A673 (cell line): ENCODE data around the gene TEKT2. TPM values are rescaled to one million over a fixed set of nuclear protein-coding genes. Genes with fewer than 3 reads are reported as not detected.

Experiments
- Bru-seq: library from RNA; stranded (reverse); fragments of 400-500 nt; gene quantifications from one replicate; lab custom pipeline; 2021; lab: Mats Ljungman, UMichigan
- BruChase-seq, 2 experiments: library from RNA; stranded (reverse); fragments of 400-500 nt; gene quantifications; one replicate each; lab custom pipeline; 2021; lab: Mats Ljungman, UMichigan
- BruUV-seq: library from RNA; stranded (reverse); fragments of 400-500 nt; replicated peaks from 2 replicates; lab custom pipeline; 2021; lab: Mats Ljungman, UMichigan
- CTCF ChIA-PET: fragments of 300-600 bp; sonication (Branson Sonifier 250); formaldehyde crosslinking; loops from one replicate; lab custom pipeline; 2022; ENCODE audit warnings: antibody characterized with exemption; lab: Charles Lee
- POLR2A ChIA-PET: fragments of 300-600 bp; sonication (Branson Sonifier 250); formaldehyde crosslinking; loops from one replicate; lab custom pipeline; 2022; ENCODE audit warnings: antibody characterized with exemption; ENCODE audit not compliant: low non-redundant PET; lab: Charles Lee
- DNase-seq: peaks from one replicate; pipeline ENCODE4 v3.0.0-alpha.2; 2015; ENCODE audit warnings: low spot score
- H3K27ac ChIP-seq: fragments of 200-600 bp; sonication (generic); 2 replicates; pipeline ENCODE4 v1.5.1; 2016; ENCODE audit warnings: mixed run types, low read depth, mild to moderate bottlenecking, mixed read lengths, antibody characterized with exemption, low read length; ENCODE audit not compliant: poor library complexity, severe bottlenecking
- H3K27me3 ChIP-seq: fragments of 200-600 bp; sonication (generic); replicated peaks from 2 replicates; pipeline ENCODE4 v1.6.1; 2017; ENCODE audit warnings: mixed run types, low read depth, mild to moderate bottlenecking, mixed read lengths, antibody characterized with exemption, low read length; ENCODE audit not compliant: insufficient read depth, poor library complexity
- H3K36me3 ChIP-seq: fragments of 200-600 bp; sonication (generic); 2 replicates; pipeline ENCODE4 v1.6.1; 2016; ENCODE audit warnings: mixed run types, mild to moderate bottlenecking, mixed read lengths, antibody characterized with exemption, low read length; ENCODE audit not compliant: insufficient read depth, poor library complexity, severe bottlenecking
- H3K4me1 ChIP-seq: fragments of 200-600 bp; sonication (generic); 2 replicates; pipeline ENCODE4 v1.6.1; 2017; ENCODE audit warnings: mixed run types, mild to moderate bottlenecking, mixed read lengths, antibody characterized with exemption, low read length; ENCODE audit not compliant: insufficient read depth, poor library complexity, severe bottlenecking
- H3K4me3 ChIP-seq: fragments of 200-600 bp; sonication (generic); 2 replicates; pipeline ENCODE4 v1.5.1; 2016; ENCODE audit warnings: low read depth, mixed run types, mild to moderate bottlenecking, mixed read lengths, low read length; ENCODE audit not compliant: poor library complexity, severe bottlenecking
- H3K9me3 ChIP-seq: fragments of 200-600 bp; sonication (generic); 2 replicates; pipeline ENCODE4 v1.6.1; 2016; ENCODE audit warnings: mixed run types, low read depth, mild to moderate bottlenecking, mixed read lengths, antibody characterized with exemption, low read length; ENCODE audit not compliant: poor library complexity, severe bottlenecking
- EZH2 ChIP-seq: fragments of 200-600 bp; sonication (generic); IDR thresholded peaks from 2 replicates; pipeline ENCODE4 v1.6.1; 2017; ENCODE audit warnings: borderline replicate concordance, low read depth, mild to moderate bottlenecking, mixed read lengths, antibody characterized with exemption, low read length; ENCODE audit not compliant: poor library complexity, severe bottlenecking
- intact Hi-C: fragments of 100-400 bp; cut with micrococcal nuclease; formaldehyde crosslinking; loops from one replicate; pipeline ENCODE4 v1.10.0; 2022; ENCODE audit not compliant: unreplicated experiment
- long read RNA-seq: library from polyadenylated mRNA; stranded (forward); transcript quantifications from one replicate; pipeline ENCODE4 v2.0.0, GENCODE V29; 2022
- total RNA-seq: library from RNA; stranded (reverse); gene quantifications from 2 replicates; pipeline ENCODE4 v1.2.3, GENCODE V29; 2021
- TF ChIP-seq, protein P1 (sequence below): fragments of 300-800, 200-600 bp; sonication (generic); conservative IDR thresholded peaks from 2 replicates; pipeline ENCODE4 v1.5.1; 2017; ENCODE audit warnings: low read depth, mild to moderate bottlenecking, antibody characterized with exemption, low read length, moderate library complexity, mixed read lengths

Gene TEKT2, protein sequence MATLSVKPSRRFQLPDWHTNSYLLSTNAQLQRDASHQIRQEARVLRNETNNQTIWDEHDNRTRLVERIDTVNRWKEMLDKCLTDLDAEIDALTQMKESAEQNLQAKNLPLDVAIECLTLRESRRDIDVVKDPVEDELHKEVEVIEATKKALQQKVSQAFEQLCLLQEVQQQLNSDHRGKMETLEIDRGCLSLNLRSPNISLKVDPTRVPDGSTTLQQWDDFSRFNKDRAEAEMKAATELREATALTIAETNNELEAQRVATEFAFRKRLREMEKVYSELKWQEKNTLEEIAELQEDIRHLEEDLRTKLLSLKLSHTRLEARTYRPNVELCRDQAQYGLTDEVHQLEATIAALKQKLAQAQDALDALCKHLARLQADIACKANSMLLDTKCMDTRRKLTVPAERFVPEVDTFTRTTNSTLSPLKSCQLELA
- 2.8 and 4.6 TPM in 2 replicates for total RNA-seq
- percentile 41 among the genes with signal in this experiment for Bru-seq, nascent RNA
- BruChase-seq, experiment 1, labeled RNA remaining after a 2-hour chase = percentile 48 among the genes with signal in this experiment
- BruChase-seq, experiment 2, labeled RNA remaining after a 6-hour chase = percentile 46 among the genes with signal in this experiment
- long read RNA-seq, partial matches to known transcripts = 0 of 1 reads
- long read RNA-seq, other reads (novel, unspliced or antisense) = 0 of 1 reads

DNA sequence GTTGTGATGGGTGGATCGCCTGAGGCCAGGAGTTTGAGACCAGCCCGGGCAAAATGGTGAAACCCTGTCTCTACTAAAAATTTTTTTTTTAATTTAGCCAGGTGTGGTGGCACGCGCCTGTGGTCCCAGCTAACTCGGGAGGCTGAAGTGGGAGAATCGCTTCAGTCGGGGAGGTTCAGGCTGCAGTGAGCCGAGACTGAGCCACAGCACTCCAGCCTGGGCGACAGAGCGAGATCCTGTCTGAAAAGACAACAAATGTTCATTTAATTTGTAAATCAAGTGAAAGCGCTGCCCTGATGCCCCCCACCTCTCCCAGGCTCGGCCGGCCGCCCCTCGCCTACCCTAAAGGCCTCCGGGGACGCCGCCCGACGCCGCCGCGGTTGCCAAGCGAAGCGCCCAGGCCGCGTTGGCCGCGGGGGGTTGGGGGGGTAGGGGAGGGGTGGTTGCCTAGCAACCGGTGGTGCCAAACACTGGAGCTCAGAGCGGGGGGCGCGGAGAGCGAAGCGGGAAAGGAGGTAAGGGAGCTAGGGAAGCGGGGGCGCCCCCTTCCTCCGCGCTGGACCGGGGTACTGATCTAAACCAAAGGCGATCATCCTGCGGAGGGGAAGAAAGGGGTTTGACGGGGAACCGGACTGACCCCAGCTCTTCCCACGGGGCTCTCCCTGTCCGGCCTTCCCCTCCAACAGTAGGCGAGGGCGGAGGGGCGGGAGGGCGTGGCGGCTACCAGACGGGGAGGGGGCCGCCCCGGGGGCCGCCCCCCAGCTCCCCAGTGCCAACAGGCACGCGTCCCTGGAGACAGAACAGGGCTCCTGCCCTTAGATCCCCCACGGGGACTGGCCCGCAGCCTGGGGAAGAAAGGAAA is at the start of gene TEKT2:
TEKT2 (plus strand) TSS at position 460 of the 862 bp plus-strand sequence. CDS start 828 bp downstream, outside the sequence.
- H3K27ac ChIP-seq = peak within 1 kb of the TSS; percentile 64

DNA sequence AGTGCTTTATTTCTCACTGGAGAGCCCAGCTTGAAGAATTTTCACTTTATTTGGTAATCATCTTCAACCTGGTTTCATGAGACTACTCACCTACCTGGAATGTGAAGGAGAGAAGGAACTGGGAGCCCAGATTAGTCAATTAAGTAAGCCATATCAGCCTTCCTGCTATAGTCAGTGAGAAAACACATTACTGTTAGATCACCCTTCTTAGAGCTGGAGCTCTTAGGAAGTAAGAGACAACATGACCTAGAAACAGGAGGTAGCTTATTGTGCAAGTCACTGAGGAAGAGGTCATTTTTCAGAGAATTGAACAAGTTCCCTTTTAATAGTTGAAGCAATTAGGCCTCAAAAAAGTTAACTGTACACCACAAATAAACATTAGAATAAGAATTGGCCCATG is 49.2 kb upstream of the TEKT2 start:
- CTCF ChIA-PET = no interaction called here
- BruUV-seq = no TSS peak
- H3K9me3 ChIP-seq = no peaks in the 10 kb centered on the region
- H3K27me3 ChIP-seq = no peaks in the 10 kb centered on the region
- POLR2A ChIA-PET = no interaction called here
- intact Hi-C loops = no loop called here
- H3K4me1 ChIP-seq = no peaks in the 10 kb centered on the region
- no peak overlapping the region for H3K4me3 ChIP-seq
- H3K27ac ChIP-seq = no peak overlapping the region
- TF ChIP-seq EZH2 = no peak
- TF ChIP-seq, protein P1, sequence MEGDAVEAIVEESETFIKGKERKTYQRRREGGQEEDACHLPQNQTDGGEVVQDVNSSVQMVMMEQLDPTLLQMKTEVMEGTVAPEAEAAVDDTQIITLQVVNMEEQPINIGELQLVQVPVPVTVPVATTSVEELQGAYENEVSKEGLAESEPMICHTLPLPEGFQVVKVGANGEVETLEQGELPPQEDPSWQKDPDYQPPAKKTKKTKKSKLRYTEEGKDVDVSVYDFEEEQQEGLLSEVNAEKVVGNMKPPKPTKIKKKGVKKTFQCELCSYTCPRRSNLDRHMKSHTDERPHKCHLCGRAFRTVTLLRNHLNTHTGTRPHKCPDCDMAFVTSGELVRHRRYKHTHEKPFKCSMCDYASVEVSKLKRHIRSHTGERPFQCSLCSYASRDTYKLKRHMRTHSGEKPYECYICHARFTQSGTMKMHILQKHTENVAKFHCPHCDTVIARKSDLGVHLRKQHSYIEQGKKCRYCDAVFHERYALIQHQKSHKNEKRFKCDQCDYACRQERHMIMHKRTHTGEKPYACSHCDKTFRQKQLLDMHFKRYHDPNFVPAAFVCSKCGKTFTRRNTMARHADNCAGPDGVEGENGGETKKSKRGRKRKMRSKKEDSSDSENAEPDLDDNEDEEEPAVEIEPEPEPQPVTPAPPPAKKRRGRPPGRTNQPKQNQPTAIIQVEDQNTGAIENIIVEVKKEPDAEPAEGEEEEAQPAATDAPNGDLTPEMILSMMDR = no peak
- peaks cover 28% of the 10 kb centered on the region for H3K36me3 ChIP-seq
- DNase-seq = no peak

More for the DNA sequence above, at the start of gene TEKT2:
- Histone ChIP-seq H3K27me3 (no peaks in the 10 kb centered on the region), H3K36me3 (no peaks in the 10 kb centered on the region), H3K9me3 (no peaks in the 10 kb centered on the region), H3K4me1 (no peaks in the 10 kb centered on the region), H3K4me3 (peak within 1 kb of the TSS; percentile 57)
- BruUV-seq = no TSS peak
- ChIA-PET CTCF (interaction anchor here (0.5 kb wide), 1 partner anchor 194 kb away, joined by 6 read pairs; no protein-coding TSS in a partner anchor), POLR2A (interaction anchor here (0.6 kb wide), 1 partner anchor 380 kb away, joined by 4 read pairs; the partner anchor contains the start of gene MRPS15)
- peak; percentile 84 for DNase-seq
- intact Hi-C loops = no loop called here
- TF ChIP-seq, protein P1 = no peak
- no peak for TF ChIP-seq EZH2

DNA sequence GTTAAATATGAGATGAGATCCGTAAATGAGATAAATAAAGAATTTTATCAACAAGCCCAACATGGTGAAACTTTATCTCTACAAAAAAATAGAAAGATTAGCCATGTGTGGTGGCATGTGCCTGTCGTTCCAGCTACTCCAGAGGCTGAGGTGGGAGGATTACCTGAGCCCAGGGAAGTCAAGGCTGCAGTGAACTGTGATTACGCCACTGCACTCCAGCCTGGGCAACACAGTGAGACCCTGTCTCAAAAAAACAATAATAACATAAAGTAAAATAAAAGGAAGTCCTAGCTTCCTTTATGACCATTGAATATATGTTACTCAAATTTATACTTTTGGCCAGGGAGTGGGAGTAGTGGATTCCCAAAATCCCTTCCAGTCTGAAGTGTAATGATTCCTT is 48.7 kb upstream of the TEKT2 start:
- POLR2A ChIA-PET = no interaction called here
- no peaks in the 10 kb centered on the region for H3K4me1 ChIP-seq
- intact Hi-C loops = no loop called here
- H3K27ac ChIP-seq = no peak overlapping the region
- no peak overlapping the region for H3K4me3 ChIP-seq
- no peak for DNase-seq
- CTCF ChIA-PET = no interaction called here
- H3K36me3 ChIP-seq = peaks cover 29% of the 10 kb centered on the region
- H3K9me3 ChIP-seq = no peaks in the 10 kb centered on the region
- H3K27me3 ChIP-seq = no peaks in the 10 kb centered on the region
- no peak for TF ChIP-seq EZH2
- TF ChIP-seq, protein P1 = no peak
- BruUV-seq = no TSS peak
